Neuronal stem cell (in vitro differentiated cells): ENCODE data around the gene PRODH2.

Source experiments
- DNase-seq: peaks from one replicate; pipeline ENCODE4 v3.0.0-alpha.2; 2013; ENCODE audit warnings: low spot score
- H2AFZ ChIP-seq: one replicate; pipeline ENCODE4 v1.6.1; 2013; ENCODE audit warnings: mild to moderate bottlenecking, low read length, inconsistent platforms
- H2AK5ac ChIP-seq: 2 replicates; pipeline ENCODE4 v1.6.1; 2013; ENCODE audit warnings: low read depth, mild to moderate bottlenecking, inconsistent platforms, low read length, moderate library complexity, mixed read lengths
- H2BK120ac ChIP-seq: 2 replicates; pipeline ENCODE4 v1.6.1; 2013; ENCODE audit warnings: low read depth, mild to moderate bottlenecking, inconsistent platforms, low read length, moderate library complexity, mixed read lengths
- H2BK12ac ChIP-seq: one replicate; pipeline ENCODE4 v1.6.1; 2013; ENCODE audit warnings: low read length, inconsistent platforms
- H2BK15ac ChIP-seq: 2 replicates; pipeline ENCODE4 v1.6.1; 2013; ENCODE audit warnings: mild to moderate bottlenecking, low read length, inconsistent platforms, mixed read lengths
- H2BK5ac ChIP-seq: one replicate; pipeline ENCODE4 v1.6.1; 2013; ENCODE audit warnings: inconsistent platforms, mild to moderate bottlenecking, low read length, moderate library complexity
- H3K14ac ChIP-seq: one replicate; pipeline ENCODE4 v1.6.1; 2013; ENCODE audit warnings: low read length, inconsistent platforms
- H3K18ac ChIP-seq: 2 replicates; pipeline ENCODE4 v1.6.1; 2013; ENCODE audit warnings: low read length, inconsistent platforms
- H3K23ac ChIP-seq: 2 replicates; pipeline ENCODE4 v1.6.1; 2013; ENCODE audit warnings: low read depth, mild to moderate bottlenecking, mixed read lengths, low read length, inconsistent platforms; ENCODE audit not compliant: poor library complexity
- H3K27ac ChIP-seq: replicated peaks from 3 replicates; pipeline ENCODE4 v1.5.1; 2013; ENCODE audit warnings: low read length, inconsistent platforms
- H3K27me3 ChIP-seq, 3 experiments: 2 replicates each; pipeline ENCODE4 v1.6.1; 2013; ENCODE audit warnings: low read length in 3 of 3, mild to moderate bottlenecking in 2 of 3, inconsistent platforms in 1 of 3, low read depth in 1 of 3, mixed read lengths in 1 of 3, moderate library complexity in 1 of 3; ENCODE audit not compliant: control insufficient read depth in 3 of 3, insufficient read depth in 3 of 3
- H3K36me3 ChIP-seq, 2 donors: replicated peaks in 1 of 2; 2 replicates each; pipeline ENCODE4 v1.6.1; 2013; ENCODE audit warnings: low read length in 2 of 2; ENCODE audit not compliant: control insufficient read depth in 2 of 2, insufficient read depth in 2 of 2
- H3K4ac ChIP-seq: 2 replicates; pipeline ENCODE4 v1.6.1; 2013; ENCODE audit warnings: inconsistent platforms, mild to moderate bottlenecking, low read length, moderate library complexity
- H3K4me1 ChIP-seq, 2 donors: 1 replicate in 1 of 2; 2 replicates in 1 of 2; pipeline ENCODE4 v1.6.1; 2013; ENCODE audit warnings: low read length in 2 of 2, low read depth in 1 of 2; ENCODE audit not compliant: control insufficient read depth in 2 of 2, insufficient read depth in 1 of 2
- H3K4me2 ChIP-seq: one replicate; pipeline ENCODE4 v1.6.1; 2013; ENCODE audit warnings: mild to moderate bottlenecking, low read length, inconsistent platforms; ENCODE audit not compliant: insufficient read depth, poor library complexity, severe bottlenecking
- H3K4me3 ChIP-seq, 2 donors: 2 replicates each; pipeline ENCODE4 v1.5.1; 2013; ENCODE audit warnings: low read length in 2 of 2, mild to moderate bottlenecking in 2 of 2, inconsistent platforms in 1 of 2, moderate library complexity in 1 of 2
- H3K79me1 ChIP-seq: one replicate; pipeline ENCODE4 v1.6.1; 2013; ENCODE audit warnings: low read depth, mild to moderate bottlenecking, inconsistent platforms, low read length, moderate library complexity
- H3K9ac ChIP-seq: one replicate; pipeline ENCODE4 v1.6.1; 2013; ENCODE audit warnings: mild to moderate bottlenecking, low read depth, low read length, inconsistent platforms; ENCODE audit not compliant: poor library complexity
- H3K9me3 ChIP-seq, 2 donors: replicated peaks in 1 of 2; 2 replicates each; pipeline versions ENCODE3 to v1.6.1; 2013; ENCODE audit warnings: low read length in 2 of 2, mild to moderate bottlenecking in 2 of 2, inconsistent platforms in 1 of 2, low read depth in 1 of 2, mixed read lengths in 1 of 2, moderate library complexity in 1 of 2; ENCODE audit not compliant: control insufficient read depth in 2 of 2, insufficient read depth in 1 of 2
- H4K8ac ChIP-seq: one replicate; pipeline ENCODE4 v1.6.1; 2013; ENCODE audit warnings: low read depth, mild to moderate bottlenecking, inconsistent platforms, low read length, moderate library complexity
- H4K91ac ChIP-seq: one replicate; pipeline ENCODE4 v1.6.1; 2013; ENCODE audit warnings: low read length, low read depth, mild to moderate bottlenecking, inconsistent platforms; ENCODE audit not compliant: poor library complexity
- WGBS, 2 donors: extraction: QIAGEN DNeasy Blood & Tissue Kit; methylation state at CpG; one replicate each; pipeline ENCODE4 v1.1.7; 2013; ENCODE audit warnings: missing lambda C conversion rate in 2 of 2, mixed read lengths in 1 of 2; ENCODE audit not compliant: insufficient read length in 2 of 2, insufficient replicate concordance in 1 of 2; ENCODE audit errors: extremely low coverage in 2 of 2; 5-methylcytosine and 5-hydroxymethylcytosine counted together

Gene PRODH2

DNA sequence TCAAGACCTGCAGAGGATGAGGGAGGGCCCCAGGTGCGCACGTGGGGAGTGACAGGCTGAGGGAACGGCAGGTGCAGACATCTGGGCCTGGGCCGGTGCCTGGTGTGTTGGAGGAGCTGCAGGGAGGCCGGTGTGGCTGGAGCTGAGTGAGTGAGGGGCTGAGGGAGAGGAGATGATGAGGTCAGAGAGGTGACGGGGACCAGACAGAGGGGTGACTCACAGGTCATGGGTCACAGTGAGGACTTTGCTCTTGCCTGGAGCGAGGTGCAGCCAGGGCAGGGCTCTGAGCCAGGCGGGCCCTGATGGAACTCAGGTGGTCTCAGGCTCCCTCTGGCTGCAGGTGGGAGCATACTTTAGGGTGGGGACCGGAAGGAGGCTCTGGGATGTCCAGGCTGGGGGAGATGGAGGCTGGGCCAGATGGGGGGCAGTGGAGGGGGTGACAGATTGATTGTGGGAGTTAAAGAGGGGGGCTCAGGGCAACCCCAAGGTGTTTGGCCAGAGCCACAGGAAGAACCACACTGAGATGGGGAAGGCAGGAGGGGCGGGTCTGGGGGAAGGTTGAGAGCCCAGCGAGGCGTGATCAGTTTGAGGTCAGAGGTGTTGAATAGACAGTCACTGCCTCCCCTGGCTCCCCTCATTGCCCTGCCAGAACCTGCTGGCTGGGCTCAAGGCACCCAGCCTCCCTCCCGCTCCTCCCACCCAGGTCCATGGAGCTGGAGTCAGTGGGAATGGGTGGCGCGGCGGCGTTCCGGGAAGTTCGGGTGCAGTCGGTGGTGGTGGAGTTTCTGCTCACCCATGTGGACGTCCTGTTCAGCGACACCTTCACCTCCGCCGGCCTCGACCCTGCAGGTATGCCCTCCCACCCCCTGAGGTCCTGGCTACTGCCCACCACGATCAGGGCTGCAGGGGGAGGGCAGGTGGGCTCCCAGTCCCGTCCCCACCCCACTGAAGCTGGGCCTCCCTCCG is 28.9 kb downstream of the PRODH2 start:
- Histone ChIP-seq H2BK120ac (no peak overlapping the region), H3K14ac (no peak overlapping the region), H3K36me3 (peaks cover 24 to 81% of the 10 kb centered on the region in 2 donors), H4K91ac (no peak overlapping the region), H3K79me1 (no peaks in the 10 kb centered on the region), H2BK15ac (peak overlapping the region; percentile 37), H3K4me2 (peak overlapping the region; percentile 40), H3K9ac (peak overlapping the region; percentile 83), H3K23ac (peak overlapping the region; percentile 89), H3K4ac (no peak overlapping the region), H3K18ac (peak overlapping the region; percentile 38), H4K8ac (no peak overlapping the region), H2AK5ac (peak overlapping the region; percentile 88), H2BK12ac (peak overlapping the region; percentile 6), H3K27ac (no peak overlapping the region), H2BK5ac (peak overlapping the region; percentile 24), H2AFZ (no peak overlapping the region), H3K9me3 (no peaks in the 10 kb centered on the region), H3K27me3 (no peaks in the 10 kb centered on the region), H3K4me1 (peaks cover 0 to 11% of the 10 kb centered on the region in 2 donors), H3K4me3 (no peak overlapping the region)
- WGBS, 2 donors = no CpG with 5 or more reads among the region's 28 CpGs
- no peak for DNase-seq

DNA sequence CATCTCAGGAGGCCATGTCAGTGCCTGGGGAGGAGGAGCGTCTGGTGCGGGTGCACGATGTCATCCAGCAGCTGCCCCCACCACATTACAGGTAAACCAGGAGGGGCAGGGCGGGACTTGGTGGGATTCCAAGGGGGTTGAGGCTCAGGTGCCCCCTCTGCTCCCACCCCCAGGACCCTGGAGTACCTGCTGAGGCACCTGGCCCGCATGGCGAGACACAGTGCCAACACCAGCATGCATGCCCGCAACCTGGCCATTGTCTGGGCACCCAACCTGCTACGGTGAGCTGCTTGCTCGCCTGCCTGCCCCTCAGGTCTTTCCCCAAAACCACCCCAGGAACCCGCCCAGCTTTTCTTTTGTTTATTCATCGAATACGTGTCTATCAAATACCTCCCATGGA is 30.1 kb downstream of the PRODH2 start:
- no peak overlapping the region for H2BK5ac ChIP-seq
- no peaks in the 10 kb centered on the region for H3K27me3 ChIP-seq
- no peak overlapping the region for H3K14ac ChIP-seq
- peaks cover 0 to 11% of the 10 kb centered on the region in 2 donors for H3K4me1 ChIP-seq
- H4K91ac ChIP-seq = peak overlapping the region; percentile 53
- peaks cover under 1% of the 10 kb centered on the region for H3K79me1 ChIP-seq
- no CpG with 5 or more reads among the region's 12 CpGs for WGBS, 2 donors
- H2BK15ac ChIP-seq = no peak overlapping the region
- no peak for DNase-seq
- H3K23ac ChIP-seq = no peak overlapping the region
- no peak overlapping the region for H3K27ac ChIP-seq
- no peak overlapping the region for H2BK120ac ChIP-seq
- H2AFZ ChIP-seq = no peak overlapping the region
- H3K9ac ChIP-seq = peak overlapping the region; percentile 30
- H2BK12ac ChIP-seq = no peak overlapping the region
- no peak overlapping the region for H3K4me2 ChIP-seq
- H4K8ac ChIP-seq = no peak overlapping the region
- H3K9me3 ChIP-seq = no peaks in the 10 kb centered on the region
- no peak overlapping the region for H3K4ac ChIP-seq
- H3K18ac ChIP-seq = peak overlapping the region; percentile 11
- peaks cover 33 to 92% of the 10 kb centered on the region in 2 donors for H3K36me3 ChIP-seq
- no peak overlapping the region for H3K4me3 ChIP-seq
- no peak overlapping the region for H2AK5ac ChIP-seq

DNA sequence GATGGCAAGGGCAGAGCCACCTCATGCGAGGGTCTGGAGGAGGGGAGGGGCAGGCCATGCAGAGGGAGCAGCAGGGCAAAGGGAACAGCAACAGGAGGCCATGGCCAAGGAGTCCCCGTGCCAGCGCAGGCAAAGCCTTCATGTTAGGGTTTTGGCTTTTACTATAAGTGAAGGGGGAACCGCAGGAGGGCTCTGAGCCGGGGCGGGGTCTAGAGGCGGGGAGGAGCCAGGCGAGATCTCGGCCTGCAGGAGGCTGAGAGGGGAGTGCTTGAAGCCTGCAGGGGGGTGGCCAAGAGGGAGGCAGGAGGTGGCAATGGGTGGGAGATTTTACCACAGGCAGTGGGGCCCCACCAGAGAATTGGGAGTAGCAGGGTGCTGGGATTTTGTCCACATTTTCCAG is 31.0 kb downstream of the PRODH2 start:
- H3K79me1 ChIP-seq = peaks cover 2% of the 10 kb centered on the region
- peak overlapping the region; percentile 39 for H2BK5ac ChIP-seq
- H2BK12ac ChIP-seq = peak overlapping the region; percentile 41
- peak overlapping the region; percentile 48 for H3K18ac ChIP-seq
- no peak overlapping the region for H2BK120ac ChIP-seq
- no peak overlapping the region for H2BK15ac ChIP-seq
- H3K27me3 ChIP-seq = no peaks in the 10 kb centered on the region
- no peak overlapping the region for H3K23ac ChIP-seq
- peaks cover 33 to 88% of the 10 kb centered on the region in 2 donors for H3K36me3 ChIP-seq
- H3K9ac ChIP-seq = peak overlapping the region; percentile 77
- no peaks in the 10 kb centered on the region for H3K9me3 ChIP-seq
- H3K4ac ChIP-seq = no peak overlapping the region
- H4K91ac ChIP-seq = no peak overlapping the region
- peak overlapping the region; percentile 6 for H3K14ac ChIP-seq
- H3K4me3 ChIP-seq = no peak overlapping the region
- H4K8ac ChIP-seq = no peak overlapping the region
- H3K27ac ChIP-seq = no peak overlapping the region
- no peak overlapping the region for H2AK5ac ChIP-seq
- DNase-seq = no peak
- H3K4me1 ChIP-seq = peaks cover 7 to 20% of the 10 kb centered on the region in 2 donors
- H2AFZ ChIP-seq = no peak overlapping the region
- WGBS, 2 donors = no CpG with 5 or more reads among the region's 9 CpGs
- no peak overlapping the region for H3K4me2 ChIP-seq

DNA sequence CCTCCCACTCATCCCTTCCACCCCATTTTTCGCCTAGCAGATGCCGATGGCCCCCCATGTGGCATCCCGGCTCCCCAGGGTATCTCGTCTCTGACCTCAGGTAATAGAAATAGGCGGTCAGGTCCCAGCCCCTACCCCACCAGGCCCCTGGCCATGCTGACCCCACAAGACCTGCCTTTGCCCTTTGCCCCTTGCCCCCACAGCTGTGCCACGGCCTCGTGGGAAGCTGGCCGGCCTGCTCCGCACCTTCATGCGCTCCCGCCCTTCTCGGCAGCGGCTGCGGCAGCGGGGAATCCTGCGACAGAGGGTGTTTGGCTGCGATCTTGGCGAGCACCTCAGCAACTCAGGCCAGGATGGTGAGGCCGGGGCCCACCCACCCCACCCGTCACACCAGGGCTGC is 31.9 kb downstream of the PRODH2 start:
- Histone ChIP-seq H3K4me3 (no peak overlapping the region), H3K36me3 (peaks cover 28 to 80% of the 10 kb centered on the region in 2 donors), H3K4me2 (no peak overlapping the region), H3K9me3 (no peaks in the 10 kb centered on the region), H4K91ac (no peak overlapping the region), H2BK120ac (no peak overlapping the region), H2BK12ac (no peak overlapping the region), H3K23ac (no peak overlapping the region), H2BK5ac (no peak overlapping the region), H2BK15ac (no peak overlapping the region), H2AK5ac (no peak overlapping the region), H3K18ac (no peak overlapping the region), H3K27ac (no peak overlapping the region), H3K14ac (no peak overlapping the region), H3K27me3 (no peaks in the 10 kb centered on the region), H4K8ac (no peak overlapping the region), H3K79me1 (peaks cover 2% of the 10 kb centered on the region), H3K4ac (no peak overlapping the region), H3K4me1 (peaks cover 13 to 27% of the 10 kb centered on the region in 2 donors), H2AFZ (no peak overlapping the region), H3K9ac (no peak overlapping the region)
- no CpG with 5 or more reads among the region's 20 CpGs for WGBS, 2 donors
- no peak for DNase-seq
